PC-9 (cell line): ENCODE data around the gene C1QL2. TPM values are rescaled to one million over a fixed set of nuclear protein-coding genes. Genes with fewer than 3 reads are reported as not detected.

ENCODE experiments used
- BruUV-seq: library from RNA; stranded (reverse); fragments of 400-500 nt; replicated peaks from 2 replicates; lab custom pipeline; 2021; lab: Mats Ljungman, UMichigan
- CTCF ChIA-PET: fragments of 300-600 bp; sonication (Branson Sonifier 250); formaldehyde crosslinking; loops from one replicate; lab custom pipeline; 2022; ENCODE audit warnings: antibody characterized with exemption; lab: Charles Lee
- POLR2A ChIA-PET: fragments of 300-600 bp; sonication (Branson Sonifier 250); formaldehyde crosslinking; loops from one replicate; lab custom pipeline; 2022; ENCODE audit warnings: antibody characterized with exemption; ENCODE audit not compliant: unreplicated experiment; lab: Charles Lee
- DNase-seq, 2 experiments: peaks; one replicate each; pipeline versions ENCODE4 v3.0.0 to v3.0.0-alpha.2; 2015 to 2022; ENCODE audit warnings: mixed read lengths in 1 of 2
- H2AFZ ChIP-seq: fragments of 200-600 bp; sonication (generic); 2 replicates; pipeline ENCODE4 v1.8.1; 2017; ENCODE audit warnings: antibody characterized with exemption
- H3F3A ChIP-seq: fragments of 200-600 bp; sonication (generic); 2 replicates; pipeline ENCODE4 v1.8.1; 2017; ENCODE audit warnings: antibody characterized with exemption, mild to moderate bottlenecking, low read depth; ENCODE audit not compliant: insufficient read depth
- H3K27ac ChIP-seq: fragments of 200-600 bp; sonication (generic); 2 replicates; pipeline ENCODE4 v1.6.1; 2016; ENCODE audit warnings: mixed run types
- H3K27me3 ChIP-seq: fragments of 200-600 bp; sonication (generic); 2 replicates; pipeline ENCODE4 v1.6.1; 2016; ENCODE audit warnings: low read depth, mixed run types; ENCODE audit not compliant: insufficient read depth
- H3K36me3 ChIP-seq: fragments of 200-600 bp; sonication (generic); 2 replicates; pipeline ENCODE4 v1.6.1; 2016; ENCODE audit warnings: low read depth, mixed run types
- H3K4me1 ChIP-seq: fragments of 200-600 bp; sonication (generic); replicated peaks from 2 replicates; pipeline ENCODE4 v1.6.1; 2016; ENCODE audit warnings: mixed run types; ENCODE audit not compliant: insufficient read depth
- H3K4me2 ChIP-seq: fragments of 200-600 bp; sonication (generic); 2 replicates; pipeline ENCODE4 v1.6.1; 2017; ENCODE audit warnings: mixed run types
- H3K4me3 ChIP-seq: fragments of 200-600 bp; sonication (generic); 2 replicates; pipeline ENCODE4 v1.6.1; 2016; ENCODE audit warnings: mixed run types
- H3K79me2 ChIP-seq: fragments of 200-600 bp; sonication (generic); 2 replicates; pipeline ENCODE4 v1.6.1; 2017; ENCODE audit warnings: low read depth, mixed run types
- H3K9me2 ChIP-seq: fragments of 200-600 bp; sonication (generic); 2 replicates; pipeline ENCODE4 v1.8.1; 2017; ENCODE audit warnings: mild to moderate bottlenecking; ENCODE audit not compliant: insufficient read depth
- H3K9me3 ChIP-seq: fragments of 200-600 bp; sonication (generic); 2 replicates; pipeline ENCODE4 v1.8.1; 2016; ENCODE audit warnings: low read depth; ENCODE audit not compliant: insufficient read depth
- H4K20me1 ChIP-seq: fragments of 200-600 bp; sonication (generic); 2 replicates; pipeline ENCODE4 v1.8.1; 2017; ENCODE audit not compliant: insufficient read depth
- CTCF ChIP-seq: fragments of 200-600 bp; sonication (generic); conservative IDR thresholded peaks from 2 replicates; pipeline ENCODE4 v1.6.1; 2017; ENCODE audit warnings: mixed run types, antibody characterized with exemption, mild to moderate bottlenecking, moderate library complexity
- EZH2 ChIP-seq: fragments of 200-600 bp; sonication (generic); IDR thresholded peaks from 2 replicates; pipeline ENCODE4 v1.8.0; 2017; ENCODE audit warnings: antibody characterized with exemption, low read depth
- intact Hi-C: fragments of 100-400 bp; cut with micrococcal nuclease; formaldehyde crosslinking; loops from one replicate; pipeline ENCODE4 v1.10.0; 2022; ENCODE audit not compliant: unreplicated experiment
- total RNA-seq: library from RNA; stranded (reverse); gene quantifications from 2 replicates; pipeline ENCODE4 v1.2.3, GENCODE V29; 2021

C1QL2 gene
- total RNA-seq, 1 experiment from 2014 or later = not detected

- peaks cover 18% of the 10 kb centered on the region for H3K27me3 ChIP-seq
- H3K36me3 ChIP-seq = no peaks in the 10 kb centered on the region
- ChIA-PET CTCF (no interaction called here), POLR2A (no interaction called here)
- H3K27ac ChIP-seq = no peak overlapping the region
- no peak overlapping the region for H3K4me3 ChIP-seq
- H3K9me2 ChIP-seq = no peaks in the 10 kb centered on the region
- intact Hi-C loops = no loop called here
- H4K20me1 ChIP-seq = no peaks in the 10 kb centered on the region
- H3K4me1 ChIP-seq = no peaks in the 10 kb centered on the region
- no peaks in the 10 kb centered on the region for H3F3A ChIP-seq
- H3K9me3 ChIP-seq = no peaks in the 10 kb centered on the region
- no peak overlapping the region for H3K4me2 ChIP-seq
- H3K79me2 ChIP-seq = no peaks in the 10 kb centered on the region
- no peak for DNase-seq
- TF ChIP-seq EZH2 (no peak), CTCF (no peak)
- no peak overlapping the region for H2AFZ ChIP-seq
- BruUV-seq = no TSS peak
These were observed 15.7 kb downstream of the C1QL2 start for GRCh38 chr2:119142824-119143223.

- BruUV-seq = no TSS peak
- H3K36me3 ChIP-seq = no peaks in the 10 kb centered on the region
- ChIA-PET CTCF (no interaction called here), POLR2A (no interaction called here)
- intact Hi-C loops = no loop called here
- H3F3A ChIP-seq = no peaks in the 10 kb centered on the region
- H3K4me1 ChIP-seq = peaks cover 8% of the 10 kb centered on the region
- no peak overlapping the region for H3K27ac ChIP-seq
- no peak for TF ChIP-seq CTCF
- no peak for TF ChIP-seq EZH2
- H3K4me2 ChIP-seq = no peak overlapping the region
- no peaks in the 10 kb centered on the region for H3K79me2 ChIP-seq
- no peak overlapping the region for H3K4me3 ChIP-seq
- no peaks in the 10 kb centered on the region for H3K9me3 ChIP-seq
- H3K27me3 ChIP-seq = no peaks in the 10 kb centered on the region
- no peaks in the 10 kb centered on the region for H3K9me2 ChIP-seq
- no peaks in the 10 kb centered on the region for H4K20me1 ChIP-seq
- DNase-seq = peak in 1 of 2 experiments; percentile 51
- no peak overlapping the region for H2AFZ ChIP-seq
These were observed 21.0 kb downstream of the C1QL2 start for GRCh38 chr2:119137502-119137901.

- ChIA-PET POLR2A (no interaction called here), CTCF (no interaction called here)
- Histone ChIP-seq H3K9me3 (no peaks in the 10 kb centered on the region), H3K27ac (no peak overlapping the region), H3K4me3 (no peak overlapping the region), H3K36me3 (no peaks in the 10 kb centered on the region), H3K79me2 (no peaks in the 10 kb centered on the region), H3K4me2 (no peak overlapping the region), H3K4me1 (peaks cover 8% of the 10 kb centered on the region), H4K20me1 (no peaks in the 10 kb centered on the region), H3F3A (no peaks in the 10 kb centered on the region), H3K27me3 (no peaks in the 10 kb centered on the region), H2AFZ (no peak overlapping the region), H3K9me2 (no peaks in the 10 kb centered on the region)
- intact Hi-C loops = no loop called here
- BruUV-seq = no TSS peak
- TF ChIP-seq EZH2 = no peak
- TF ChIP-seq CTCF = no peak
- no peak for DNase-seq
These were observed 21.7 kb downstream of the C1QL2 start for GRCh38 chr2:119136872-119137271.
